Limb (tissue), 2 donors: ENCODE results near the gene SMIM30.
"Not testable (repeated sequence)": the region's sequence is repeated elsewhere in the genome, so short reads cannot be mapped to it uniquely, and the experiment has no call there.

Source experiments
- DNase-seq, 2 donors: peaks; one replicate each; pipeline ENCODE4 v3.0.0-alpha.2; 2016; ENCODE audit errors: extremely low spot score in 2 of 2

The SMIM30 gene, protein sequence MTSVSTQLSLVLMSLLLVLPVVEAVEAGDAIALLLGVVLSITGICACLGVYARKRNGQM

GRCh38 chr7:113118074-113118959 is at the start of gene SMIM30:
Gene SMIM30 (minus strand): TSS chr7:113118554. CDS start chr7:113117578, 976 bp downstream.
- peak; percentile 90 to 96 for DNase-seq

DNA sequence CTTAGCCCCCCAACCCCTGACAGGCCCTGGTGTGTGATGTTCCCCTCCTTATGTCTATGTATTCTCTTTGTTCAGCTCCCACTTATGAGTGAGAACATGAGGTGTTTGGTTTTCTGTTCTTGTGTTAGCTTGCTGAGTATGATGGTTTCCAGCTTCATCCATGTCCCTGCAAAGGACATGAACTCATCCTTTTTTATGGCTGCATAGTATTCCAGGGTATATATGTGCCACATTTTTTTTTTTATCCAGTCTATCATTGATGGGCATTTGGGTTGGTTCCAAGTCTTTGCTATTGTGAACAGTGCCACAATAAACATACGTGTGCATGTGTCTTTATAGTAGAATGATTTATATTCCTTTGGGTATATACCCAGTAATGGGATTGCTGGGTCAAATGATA is 47.8 kb upstream of the SMIM30 start:
- DNase-seq: not testable (repeated sequence)

DNA sequence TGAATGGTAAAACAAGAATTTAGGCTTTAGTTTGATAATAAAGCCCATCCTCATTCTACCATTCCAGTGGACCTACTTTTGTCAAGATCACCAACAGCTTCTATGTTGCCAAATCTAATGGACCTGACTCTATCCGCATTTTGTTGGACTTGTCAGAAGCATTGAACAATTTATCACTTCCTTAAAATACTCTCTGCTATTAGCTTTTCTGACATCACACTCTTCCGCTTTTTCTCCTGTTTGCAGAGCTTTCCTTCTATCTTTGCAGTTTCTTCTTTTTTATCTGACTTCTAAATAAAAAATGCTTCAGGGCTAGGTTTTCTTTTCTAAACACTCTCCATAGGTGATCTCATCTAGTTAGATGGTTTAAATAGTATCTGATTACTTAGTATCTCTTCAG is 42.7 kb upstream of the SMIM30 start:
- no peak for DNase-seq

DNA sequence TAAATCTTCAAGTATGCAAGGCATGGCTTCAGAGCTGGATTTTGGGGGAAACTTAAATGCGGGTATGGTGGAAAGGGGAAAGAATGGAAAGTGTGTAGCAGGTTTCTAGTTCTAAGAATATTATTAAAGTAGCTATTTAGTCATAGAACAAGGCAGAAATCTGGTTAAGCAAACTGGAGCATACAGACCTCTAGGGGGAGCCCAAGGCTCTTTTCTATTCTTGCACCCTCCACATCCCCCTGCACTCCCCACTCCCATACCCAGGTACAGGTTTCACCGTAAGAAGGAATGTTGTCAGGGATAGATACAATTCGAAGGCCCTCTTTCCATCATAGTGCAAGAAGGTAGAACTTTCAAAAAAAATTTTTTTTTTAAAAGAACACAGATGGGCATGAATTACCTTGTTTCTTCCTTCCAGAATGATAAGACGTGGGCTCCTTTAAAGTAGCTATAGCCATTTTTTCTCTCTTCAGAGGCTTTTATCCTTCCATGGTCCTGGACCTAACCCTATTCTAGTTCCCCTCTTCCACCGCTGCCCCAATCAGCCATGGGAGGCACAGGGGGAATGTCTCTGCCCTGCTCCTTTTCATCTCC is 41.5 kb upstream of the SMIM30 start:
- no peak for DNase-seq

DNA sequence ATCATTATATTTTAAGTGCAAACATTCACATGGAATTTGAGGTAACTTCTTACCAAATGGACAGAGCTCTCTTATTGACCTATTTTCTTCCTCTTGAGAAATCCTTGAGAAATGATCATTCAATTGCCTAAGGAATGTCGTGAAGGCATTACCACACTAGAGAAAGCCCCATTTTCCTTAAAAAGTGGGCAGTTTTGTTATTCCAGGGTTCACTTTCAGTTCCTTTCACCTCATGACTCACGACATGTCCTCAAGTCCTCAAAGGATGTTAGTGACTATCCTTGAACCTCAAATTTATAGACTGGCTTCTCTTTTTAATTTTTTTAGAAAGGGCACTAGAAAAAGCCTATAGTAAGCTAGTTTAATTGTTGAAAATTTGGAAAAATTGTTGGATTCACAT is 40.4 kb upstream of the SMIM30 start:
- DNase-seq: no peak

- DNase-seq: no peak
Observed at GRCh38 chr7:113154117-113154516, 35.8 kb upstream of the SMIM30 start.

DNA sequence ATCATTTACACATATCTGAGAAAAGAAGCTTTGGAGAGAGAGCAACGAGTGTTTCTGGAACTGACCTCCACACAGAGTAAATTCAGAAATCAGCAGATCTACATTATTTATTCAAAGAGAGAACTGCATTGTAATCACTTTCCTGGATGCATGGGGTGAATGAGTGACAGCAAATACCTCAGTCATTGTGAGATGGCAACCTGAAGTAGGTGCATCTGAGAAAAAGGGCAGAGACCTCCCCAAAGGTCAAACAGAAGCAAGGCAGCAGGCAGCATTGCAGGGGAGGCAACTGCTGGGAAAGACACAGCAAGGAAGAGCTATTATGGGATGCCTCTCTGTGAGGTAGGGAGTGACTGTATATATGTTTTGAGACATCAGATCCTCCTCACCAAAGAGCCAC is 26.5 kb upstream of the SMIM30 start:
- no peak for DNase-seq

DNA sequence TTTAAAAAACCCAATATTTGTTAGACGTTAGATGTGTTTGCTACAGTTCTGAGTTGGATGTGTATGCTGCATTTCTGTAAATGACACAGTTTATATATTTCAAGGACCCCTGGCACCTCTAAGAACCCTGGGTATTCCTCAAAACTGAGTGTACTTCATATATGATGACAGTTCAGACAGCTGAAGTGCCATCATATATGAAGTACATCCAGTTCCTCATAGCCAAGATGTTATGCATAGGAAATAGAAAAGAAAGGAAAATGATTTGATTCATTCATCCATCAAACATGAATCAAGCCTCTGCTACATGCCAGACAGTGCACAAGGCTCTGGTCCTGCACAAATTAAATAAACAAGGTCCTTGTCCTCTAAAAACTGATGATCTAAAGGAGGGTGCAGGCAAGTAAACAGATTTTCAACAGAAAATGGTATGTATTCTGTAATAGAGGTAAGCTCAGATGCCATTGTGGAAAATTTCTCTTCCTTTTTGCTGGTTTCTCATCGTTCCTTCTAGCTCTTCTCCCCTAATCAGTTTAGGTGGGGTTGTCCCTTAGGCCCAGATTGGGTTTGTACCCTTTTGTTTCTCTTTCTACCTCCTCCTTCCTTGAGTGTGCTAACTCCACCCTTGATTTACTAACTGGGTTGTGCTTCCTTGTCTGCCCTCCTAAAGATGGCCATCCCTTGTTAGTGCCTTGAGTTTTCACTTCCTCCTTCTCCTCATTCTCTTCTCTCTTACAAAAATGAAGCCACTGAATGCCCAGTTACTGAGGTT is 25.3 kb upstream of the SMIM30 start:
- DNase-seq: no peak

GRCh38 chr7:113142385-113143119 is 24.2 kb upstream of the SMIM30 start:
- no peak for DNase-seq

DNA sequence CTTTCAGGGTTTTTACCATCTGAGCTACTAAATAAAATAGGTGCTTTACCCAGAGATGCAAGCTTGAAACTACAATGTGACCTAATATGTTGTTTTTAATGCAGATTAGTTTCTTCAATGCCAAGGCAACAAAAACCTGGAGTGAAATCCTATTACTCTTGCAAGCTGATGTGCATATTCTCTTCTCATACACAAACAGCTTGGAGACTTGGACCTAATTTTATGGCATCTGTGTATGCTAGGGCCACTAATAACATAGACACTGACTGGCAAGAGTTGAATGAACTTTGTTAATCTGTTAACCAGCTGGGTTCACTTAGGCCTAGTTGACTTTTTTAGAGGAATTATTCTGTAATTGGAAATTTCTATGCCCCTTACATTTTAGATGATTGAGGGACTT is 23.4 kb upstream of the SMIM30 start:
- DNase-seq: no peak

GRCh38 chr7:113140956-113141355 is 22.6 kb upstream of the SMIM30 start:
- no peak for DNase-seq

DNA sequence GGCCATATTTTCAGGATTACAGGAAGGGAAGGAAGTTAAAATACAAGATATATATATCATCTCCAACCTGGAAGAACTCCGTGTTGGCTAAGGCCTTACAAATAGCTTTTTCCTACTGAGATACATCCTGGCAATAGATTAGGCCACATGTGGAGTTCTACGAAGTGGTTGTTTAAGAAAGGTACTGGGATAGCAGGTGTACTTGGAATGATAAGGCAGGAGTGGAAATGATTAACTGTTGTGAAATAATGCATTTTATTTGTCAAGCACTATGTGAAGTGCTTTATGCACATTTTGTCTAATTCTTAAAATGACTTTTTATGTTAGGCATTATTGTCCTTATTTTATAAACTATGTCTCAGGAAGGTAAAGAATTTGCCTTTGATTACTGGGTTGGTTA is 18.9 kb upstream of the SMIM30 start:
- DNase-seq: no peak

DNA sequence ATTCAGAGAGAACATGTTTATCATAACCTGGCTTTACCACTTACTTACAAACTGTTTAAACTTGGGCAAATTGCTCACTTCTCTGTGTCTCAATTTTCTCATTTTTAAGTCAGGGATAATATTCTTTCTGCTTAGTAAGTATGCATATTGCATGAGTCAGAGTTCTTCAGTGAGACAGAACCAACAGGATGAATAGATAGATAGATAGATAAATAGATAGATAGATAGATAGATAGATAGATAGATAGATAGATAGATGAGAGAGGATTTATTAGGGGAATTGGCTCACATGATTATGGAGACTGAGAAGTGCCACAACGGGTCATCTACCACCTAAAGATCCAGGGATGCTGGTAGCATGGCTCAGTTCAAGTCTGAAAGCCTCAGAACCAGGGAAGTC is 15.7 kb upstream of the SMIM30 start:
- no peak for DNase-seq

DNA sequence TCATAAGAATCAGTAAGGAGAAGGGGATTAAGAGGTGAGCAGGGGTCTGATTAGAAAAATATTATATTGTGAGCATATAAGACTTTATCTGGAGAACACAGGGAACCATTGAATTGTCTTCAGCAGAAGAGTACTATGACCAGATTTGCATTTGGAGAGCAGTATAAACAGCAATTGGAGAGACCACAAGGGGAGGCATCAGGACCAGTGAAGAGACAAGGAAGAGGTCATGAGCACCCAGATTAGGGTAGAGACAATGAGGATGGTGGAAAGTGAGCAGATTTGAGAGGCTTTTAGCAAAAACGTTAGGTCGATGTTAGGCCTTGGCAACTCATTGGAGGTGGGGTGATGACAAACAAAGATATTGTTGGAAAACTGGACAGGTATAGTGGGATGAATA is 13.0 kb upstream of the SMIM30 start:
- no peak for DNase-seq

- DNase-seq: no peak
Observed at GRCh38 chr7:113128031-113128430, 9.7 kb upstream of the SMIM30 start.

- DNase-seq: no peak
Observed at GRCh38 chr7:113125728-113126127, 7.4 kb upstream of the SMIM30 start.

GRCh38 chr7:113122744-113123143 is 4.4 kb upstream of the SMIM30 start:
- DNase-seq: no peak

DNA sequence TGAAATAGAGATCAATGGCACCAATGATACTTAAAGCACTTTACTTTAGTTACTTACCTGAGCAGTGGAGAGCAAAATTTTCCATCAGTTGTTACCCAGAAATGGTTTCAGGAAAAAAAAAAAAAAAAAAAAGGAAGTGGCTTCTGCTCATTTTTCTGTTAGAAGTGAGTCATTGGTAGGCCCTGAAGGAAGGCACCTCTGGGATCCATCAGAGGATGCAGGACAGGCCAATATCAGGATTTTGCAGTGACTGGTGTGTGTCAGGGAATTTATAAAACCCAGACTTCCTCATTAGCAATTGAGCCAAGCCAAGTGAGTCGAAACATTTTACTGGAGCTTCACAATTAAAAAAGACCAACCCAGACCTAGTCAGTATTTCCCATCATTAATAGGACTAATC is 2.3 kb upstream of the SMIM30 start:
- DNase-seq: no peak

DNA sequence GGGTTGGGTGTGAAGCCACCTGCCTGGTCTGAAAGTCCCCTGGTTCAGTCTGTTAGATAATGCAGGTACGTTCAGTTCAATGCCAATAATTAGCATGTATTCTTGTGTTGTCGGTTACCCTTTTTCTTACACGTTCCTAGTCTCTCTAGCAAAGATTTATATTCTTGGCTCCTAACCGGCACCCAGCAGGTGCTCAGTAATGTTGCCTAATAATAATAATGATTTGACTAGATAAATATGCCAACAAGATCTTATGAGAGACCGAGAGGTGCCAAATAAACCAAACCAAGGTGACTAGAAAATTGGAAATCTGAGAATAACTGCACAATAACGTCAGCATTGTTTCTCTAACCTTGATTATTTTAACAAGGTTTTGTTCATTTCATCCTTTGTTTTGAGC is 1.1 kb upstream of the SMIM30 start:
- no peak for DNase-seq

DNA sequence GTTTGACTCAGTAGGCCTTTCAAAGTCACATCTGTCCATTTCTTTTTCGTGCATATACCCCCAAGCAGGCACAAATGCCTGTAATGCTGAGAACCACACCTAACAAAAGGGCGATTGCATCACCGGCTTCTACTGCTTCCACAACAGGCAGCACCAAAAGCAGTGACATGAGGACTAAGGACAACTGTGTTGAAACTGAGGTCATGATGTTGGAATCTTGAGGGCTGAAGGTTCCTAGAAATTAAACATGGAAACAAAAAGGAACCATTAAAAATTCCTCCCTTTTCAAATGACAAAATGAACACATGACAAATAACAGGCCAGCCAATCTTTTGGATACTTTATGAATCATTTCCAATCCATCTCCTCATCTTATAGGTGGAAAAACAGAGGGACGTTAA is 980 bp downstream of the SMIM30 start:
- not testable (repeated sequence) for DNase-seq

- no peak for DNase-seq
Observed at GRCh38 chr7:113113912-113114311, 4.4 kb downstream of the SMIM30 start.
